ENCODE results near the gene ESRRB.

ESRRB gene

GRCh38 chr14:76498463-76498935 is 122.6 kb downstream of the ESRRB start:
- TF ChIP-seq MAX (IDR thresholded peaks at IDR 0.05; ENCODE audit: low read depth, low read length) (no peak), POLR2A (IDR thresholded peaks at IDR 0.05; ENCODE audit: extremely low read depth, insufficient read length) (no peak), CTCF (IDR thresholded peaks at IDR 0.05; ENCODE audit: low read depth, low read length) (no peak), MYC (IDR thresholded peaks at IDR 0.05; ENCODE audit: low read depth, low read length) (no peak)
- no peak for DNase-seq (ENCODE audit: low read depth)
- no peak overlapping the region for H3K4me3 ChIP-seq (ENCODE audit: low read depth, low read length)

- no peak for TF ChIP-seq MYC (IDR thresholded peaks at IDR 0.05; ENCODE audit: low read depth, low read length)
- no peak for TF ChIP-seq CTCF (IDR thresholded peaks at IDR 0.05; ENCODE audit: low read depth, low read length)
- no peak for DNase-seq (ENCODE audit: low read depth)
- no peak overlapping the region for H3K4me3 ChIP-seq (ENCODE audit: low read depth, low read length)
These were observed 123.0 kb downstream of the ESRRB start for GRCh38 chr14:76498976-76499375.

- TF ChIP-seq MAX (IDR thresholded peaks at IDR 0.05; ENCODE audit: low read depth, low read length) (no peak), CTCF (IDR thresholded peaks at IDR 0.05; ENCODE audit: low read depth, low read length) (no peak), POLR2A (IDR thresholded peaks at IDR 0.05; ENCODE audit: extremely low read depth, insufficient read length) (no peak), MYC (IDR thresholded peaks at IDR 0.05; ENCODE audit: low read depth, low read length) (no peak)
- H3K4me3 ChIP-seq (ENCODE audit: low read depth, low read length), result no peak overlapping the region
- DNase-seq (ENCODE audit: low read depth), result no peak
These were observed 123.5 kb downstream of the ESRRB start for GRCh38 chr14:76499399-76499798.

- no peak for DNase-seq (ENCODE audit: low read depth)
- TF ChIP-seq MYC (IDR thresholded peaks at IDR 0.05; ENCODE audit: low read depth, low read length), result no peak
- no peak for TF ChIP-seq CTCF (IDR thresholded peaks at IDR 0.05; ENCODE audit: low read depth, low read length)
- TF ChIP-seq MAX (IDR thresholded peaks at IDR 0.05; ENCODE audit: low read depth, low read length), result no peak
- TF ChIP-seq POLR2A (IDR thresholded peaks at IDR 0.05; ENCODE audit: extremely low read depth, insufficient read length), result no peak
- H3K4me3 ChIP-seq (ENCODE audit: low read depth, low read length), result no peak overlapping the region
These were observed 124.1 kb downstream of the ESRRB start for GRCh38 chr14:76500011-76500410.

- TF ChIP-seq POLR2A (IDR thresholded peaks at IDR 0.05; ENCODE audit: extremely low read depth, insufficient read length), result no peak
- no peak for TF ChIP-seq MAX (IDR thresholded peaks at IDR 0.05; ENCODE audit: low read depth, low read length)
- TF ChIP-seq CTCF (IDR thresholded peaks at IDR 0.05; ENCODE audit: low read depth, low read length), result no peak
- no peak for TF ChIP-seq MYC (IDR thresholded peaks at IDR 0.05; ENCODE audit: low read depth, low read length)
- no peak overlapping the region for H3K4me3 ChIP-seq (ENCODE audit: low read depth, low read length)
- DNase-seq (ENCODE audit: low read depth), result no peak
These were observed 124.5 kb downstream of the ESRRB start for GRCh38 chr14:76500480-76500879.

GRCh38 chr14:76501156-76501720 is 125.3 kb downstream of the ESRRB start:
- no peak overlapping the region for H3K4me3 ChIP-seq (ENCODE audit: low read depth, low read length)
- no peak for DNase-seq (ENCODE audit: low read depth)
- TF ChIP-seq POLR2A (IDR thresholded peaks at IDR 0.05; ENCODE audit: extremely low read depth, insufficient read length) (no peak), CTCF (IDR thresholded peaks at IDR 0.05; ENCODE audit: low read depth, low read length) (no peak), MAX (IDR thresholded peaks at IDR 0.05; ENCODE audit: low read depth, low read length) (no peak), MYC (IDR thresholded peaks at IDR 0.05; ENCODE audit: low read depth, low read length) (no peak)
